Suppressor macrophage treated with lipopolysaccharide for 1 hour (primary cell): ENCODE measurements around the gene OXNAD1.

Source experiments
- DNase-seq, 3 donors: peaks; one replicate each; pipeline ENCODE4 v3.0.0-alpha.2; 2020 to 2022

OXNAD1 gene

DNA sequence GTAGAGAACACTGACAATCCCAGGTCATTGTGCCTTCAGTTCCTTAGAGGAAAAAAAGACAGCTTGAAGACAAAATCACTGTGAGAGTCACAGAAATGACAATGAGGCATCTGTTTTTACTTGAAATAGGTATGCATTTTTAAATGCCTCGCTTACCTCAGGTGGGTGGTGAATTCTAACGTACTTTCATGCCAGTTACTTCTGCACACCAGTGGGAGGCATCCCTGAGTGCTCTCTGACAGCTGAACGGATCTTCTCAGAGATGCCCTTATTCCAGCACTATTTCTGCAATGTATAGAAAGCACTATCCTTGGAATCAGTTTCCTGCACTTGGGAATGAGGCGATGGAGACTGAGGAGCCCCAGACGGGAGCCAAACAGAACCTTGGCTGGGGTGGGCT, 16.5 kb upstream of the OXNAD1 start:
- DNase-seq: no peak

DNA sequence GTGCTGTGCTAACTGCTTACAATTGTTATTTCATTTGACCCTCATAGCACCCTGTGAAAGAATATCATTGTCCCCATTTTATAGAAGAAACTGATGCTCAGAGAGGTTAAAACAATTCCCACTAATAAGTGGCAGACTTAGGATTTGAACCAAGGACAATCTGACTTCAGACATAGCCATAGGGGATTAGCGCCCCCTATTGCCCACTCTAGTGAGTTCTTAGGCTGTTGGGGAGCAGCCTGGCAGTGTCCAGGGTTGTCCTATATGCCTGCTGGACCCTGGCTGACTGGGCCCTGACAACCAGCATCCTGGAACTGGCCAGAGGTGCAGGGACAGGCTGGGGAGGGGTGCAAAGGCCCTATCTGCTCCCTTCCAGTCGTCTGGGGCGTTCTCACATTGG, 15.7 kb upstream of the OXNAD1 start:
- DNase-seq: peak; percentile 33 to 58 (median 45)

DNA sequence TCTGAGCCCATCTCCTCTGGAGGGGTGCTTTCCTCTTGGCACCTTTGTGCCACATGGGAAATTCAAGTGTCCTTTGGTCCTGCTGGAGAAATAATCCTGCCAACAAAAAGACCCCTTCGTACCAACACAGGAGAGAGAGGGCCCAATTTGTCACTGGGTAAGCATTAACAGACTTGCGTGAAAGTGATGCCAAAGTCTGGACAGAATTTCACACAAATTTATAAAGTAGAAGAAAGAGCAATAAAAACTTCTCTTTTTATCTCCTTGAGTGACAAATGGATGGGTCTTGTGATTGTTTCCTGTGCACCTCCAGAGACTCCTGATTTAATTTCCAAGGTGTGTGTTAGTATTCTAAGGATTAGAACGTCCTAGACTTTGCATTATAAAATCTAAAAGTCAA, 15.1 kb upstream of the OXNAD1 start:
- no peak for DNase-seq

- DNase-seq: no peak
Measured at GRCh38 chr3:16251316-16252085, 13.5 kb upstream of the OXNAD1 start.

DNA sequence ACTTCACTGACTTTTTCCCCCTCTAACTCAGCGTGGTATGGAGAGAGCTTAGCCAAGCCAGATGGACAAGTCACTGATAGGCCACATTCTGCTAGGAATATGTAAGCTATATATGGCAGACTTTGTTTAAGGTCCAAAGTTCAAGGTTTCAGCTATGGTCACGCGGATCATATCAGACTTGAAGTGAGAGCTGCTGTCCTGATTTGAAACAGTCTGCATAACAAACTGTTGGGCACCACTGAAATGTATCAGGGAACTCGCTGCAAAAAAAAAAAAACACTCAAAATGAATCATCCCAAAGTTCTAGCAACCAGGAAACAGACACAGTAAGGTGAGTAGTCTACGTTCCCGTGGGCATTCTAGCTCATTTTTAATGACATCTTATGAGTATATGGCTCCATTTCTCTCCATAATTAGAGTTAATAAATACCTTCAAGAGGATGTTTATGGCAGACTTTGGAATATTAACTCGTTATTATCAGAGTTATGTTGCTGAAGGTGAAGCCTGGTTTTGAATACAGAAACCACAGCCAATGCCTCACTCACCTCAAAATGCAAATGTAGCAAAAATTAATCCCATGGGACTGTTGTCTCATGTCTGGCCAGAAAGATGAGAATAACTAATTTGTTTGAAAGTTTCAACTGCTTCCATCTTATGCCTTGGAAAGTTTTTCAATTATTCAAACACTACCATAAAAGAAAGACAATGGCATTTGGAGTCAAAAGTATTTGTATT, 12.6 kb upstream of the OXNAD1 start:
- DNase-seq: no peak

- DNase-seq: no peak
Measured at GRCh38 chr3:16252988-16253387, 12.0 kb upstream of the OXNAD1 start.

DNA sequence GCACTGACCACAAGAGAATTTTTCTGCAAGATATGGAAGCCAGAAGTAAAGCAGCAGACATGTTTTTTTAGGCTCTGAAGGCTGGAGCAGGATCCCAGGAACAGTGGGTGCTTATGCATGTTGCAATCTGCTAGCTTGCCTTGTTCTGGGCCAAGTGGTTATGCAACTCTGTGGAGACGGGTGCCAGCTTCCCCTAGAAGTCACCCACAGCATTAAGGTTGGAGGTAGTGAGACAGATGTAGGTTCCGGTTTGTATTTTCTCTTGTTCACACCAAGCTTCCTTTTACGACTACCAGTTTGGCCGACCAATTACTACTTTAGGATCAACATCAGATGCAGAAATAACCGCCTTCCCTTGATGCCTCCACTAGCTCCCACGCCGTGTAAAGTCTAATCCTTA, 11.4 kb upstream of the OXNAD1 start:
- DNase-seq: peak; percentile 82 to 85 (median 85)

GRCh38 chr3:16254916-16255315, 10.1 kb upstream of the OXNAD1 start:
- no peak for DNase-seq

GRCh38 chr3:16255326-16255725, 9.7 kb upstream of the OXNAD1 start:
- no peak for DNase-seq

- no peak for DNase-seq
Measured at GRCh38 chr3:16255726-16256125, 9.3 kb upstream of the OXNAD1 start.

GRCh38 chr3:16257309-16257708, 7.7 kb upstream of the OXNAD1 start:
- peak; percentile 8 to 31 (median 15) for DNase-seq

DNA sequence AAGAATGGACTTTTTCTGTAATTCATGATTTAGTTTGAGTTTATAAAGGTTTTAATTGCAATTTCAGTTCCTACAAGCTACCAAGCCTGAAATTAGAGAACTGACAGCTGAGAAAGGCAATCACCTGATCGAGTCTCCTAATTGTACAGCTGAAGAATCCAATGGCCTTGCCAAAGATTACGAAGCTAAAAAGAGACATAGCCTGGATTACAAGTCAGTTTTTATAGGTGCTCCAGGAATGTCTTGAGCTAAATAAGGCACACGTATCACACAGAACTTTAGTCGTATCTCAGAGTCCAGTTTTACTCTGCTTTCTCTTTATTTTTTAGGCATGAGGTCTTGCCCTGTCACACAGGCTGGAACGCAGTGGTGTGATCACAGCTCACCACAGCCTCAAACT, 6.8 kb upstream of the OXNAD1 start:
- no peak for DNase-seq

- DNase-seq: no peak
Measured at GRCh38 chr3:16258866-16259265, 6.1 kb upstream of the OXNAD1 start.

DNA sequence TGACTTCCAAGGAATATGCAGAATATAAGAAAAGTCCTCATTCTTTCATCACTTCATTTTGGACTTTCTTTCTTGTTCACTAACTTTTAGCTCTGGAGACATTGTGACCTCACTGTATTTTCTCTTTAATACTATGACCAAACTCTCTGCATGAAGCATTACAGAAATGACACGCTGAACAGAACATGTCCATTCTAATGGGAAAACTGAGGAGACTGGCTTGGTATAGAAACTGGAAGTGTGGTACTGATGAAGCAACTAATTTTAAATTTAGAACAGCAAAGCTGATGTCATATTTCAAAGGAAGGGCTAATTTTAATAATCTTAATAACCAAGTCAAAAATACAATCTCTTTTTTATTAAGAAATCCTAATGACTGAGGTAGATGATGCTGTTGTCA, 5.0 kb upstream of the OXNAD1 start:
- peak; percentile 13 to 61 (median 20) for DNase-seq

DNA sequence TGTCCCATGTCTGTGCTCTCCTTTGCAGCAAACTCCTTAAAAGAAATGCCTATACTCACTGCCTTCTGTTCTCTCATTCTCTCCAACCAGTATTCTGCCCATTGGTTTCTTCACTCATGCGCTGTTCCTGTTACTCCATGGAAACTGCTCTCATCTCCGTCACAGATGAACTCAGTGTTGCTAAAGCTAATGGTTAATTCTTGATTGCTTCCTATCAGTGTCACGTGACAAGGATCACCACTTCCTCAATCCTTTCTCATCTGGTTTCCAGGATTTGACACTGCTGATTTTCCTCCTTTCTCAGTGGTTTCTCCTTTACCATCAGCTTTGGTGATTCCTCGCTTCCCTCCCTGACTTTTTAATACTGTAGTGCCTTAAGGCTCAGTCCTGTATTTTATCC, 2.8 kb upstream of the OXNAD1 start:
- DNase-seq: peak; percentile 25 to 49 (median 39)

- DNase-seq: peak in 1 of 3 donors; percentile 57
Measured at GRCh38 chr3:16264174-16264707, 771 bp upstream of the OXNAD1 start.

GRCh38 chr3:16265455-16265786, 409 bp downstream of the OXNAD1 start:
- no peak for DNase-seq

DNA sequence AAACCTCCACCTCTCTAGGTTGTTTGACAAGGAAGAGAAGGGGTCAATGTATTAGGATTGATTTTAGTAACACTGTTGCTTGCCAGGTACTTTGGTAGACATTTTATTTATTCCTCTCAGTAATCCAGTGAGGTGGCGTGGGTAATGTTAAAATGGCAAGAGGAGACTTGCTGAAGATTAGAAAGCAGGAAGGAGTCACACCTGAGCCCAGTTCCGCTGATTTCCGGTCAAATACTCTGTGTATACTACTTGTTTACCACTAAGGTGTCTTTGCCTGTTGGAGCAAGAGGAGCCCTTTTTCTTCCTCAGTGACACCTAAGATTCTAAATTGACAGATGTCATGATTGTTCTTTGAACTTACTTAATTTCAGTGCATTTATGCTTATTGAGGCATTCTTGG, 1.7 kb downstream of the OXNAD1 start:
- DNase-seq: no peak

- no peak for DNase-seq
Measured at GRCh38 chr3:16270855-16271254, 5.8 kb downstream of the OXNAD1 start.

DNA sequence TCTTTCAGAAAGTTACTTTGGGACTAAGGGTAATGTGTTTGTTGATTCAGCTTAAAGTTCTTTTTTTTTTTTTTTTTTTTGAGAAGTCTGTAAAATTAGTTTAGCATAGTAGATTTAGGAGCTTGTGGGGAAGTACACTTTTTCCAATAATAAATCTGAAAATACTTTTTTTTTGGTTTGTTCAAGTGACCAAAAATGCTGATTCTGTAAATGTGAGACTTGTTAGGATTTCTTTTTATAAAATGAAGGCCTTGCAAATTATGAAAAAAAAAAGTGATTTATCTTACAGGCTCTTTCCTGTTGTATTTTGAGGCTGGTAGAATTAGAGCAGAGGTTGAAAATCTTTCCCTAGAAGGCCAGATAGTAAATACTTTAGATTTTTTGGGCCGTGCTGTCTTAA, 7.6 kb downstream of the OXNAD1 start:
- no peak for DNase-seq

- no peak for DNase-seq
Measured at GRCh38 chr3:16273867-16274266, 8.9 kb downstream of the OXNAD1 start.

DNA sequence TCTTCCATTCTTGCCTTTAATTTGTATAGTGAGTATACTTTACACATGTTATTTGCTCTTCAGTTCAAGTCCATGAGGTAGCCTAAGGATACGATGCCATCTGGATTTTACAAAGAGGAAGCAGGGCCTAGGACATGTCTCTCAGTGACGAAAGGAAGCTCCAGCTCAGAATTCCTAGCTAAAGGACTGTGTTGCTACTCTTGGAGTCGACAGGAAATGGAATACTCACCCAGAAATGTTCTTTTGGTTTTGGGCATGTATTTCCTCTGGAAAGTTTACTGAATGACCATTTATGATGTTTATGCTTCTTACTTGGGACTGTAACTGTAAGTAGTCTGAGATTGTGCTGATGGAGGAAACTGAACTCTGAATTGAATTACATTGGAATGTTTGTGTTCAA, 12.5 kb downstream of the OXNAD1 start:
- no peak for DNase-seq

DNA sequence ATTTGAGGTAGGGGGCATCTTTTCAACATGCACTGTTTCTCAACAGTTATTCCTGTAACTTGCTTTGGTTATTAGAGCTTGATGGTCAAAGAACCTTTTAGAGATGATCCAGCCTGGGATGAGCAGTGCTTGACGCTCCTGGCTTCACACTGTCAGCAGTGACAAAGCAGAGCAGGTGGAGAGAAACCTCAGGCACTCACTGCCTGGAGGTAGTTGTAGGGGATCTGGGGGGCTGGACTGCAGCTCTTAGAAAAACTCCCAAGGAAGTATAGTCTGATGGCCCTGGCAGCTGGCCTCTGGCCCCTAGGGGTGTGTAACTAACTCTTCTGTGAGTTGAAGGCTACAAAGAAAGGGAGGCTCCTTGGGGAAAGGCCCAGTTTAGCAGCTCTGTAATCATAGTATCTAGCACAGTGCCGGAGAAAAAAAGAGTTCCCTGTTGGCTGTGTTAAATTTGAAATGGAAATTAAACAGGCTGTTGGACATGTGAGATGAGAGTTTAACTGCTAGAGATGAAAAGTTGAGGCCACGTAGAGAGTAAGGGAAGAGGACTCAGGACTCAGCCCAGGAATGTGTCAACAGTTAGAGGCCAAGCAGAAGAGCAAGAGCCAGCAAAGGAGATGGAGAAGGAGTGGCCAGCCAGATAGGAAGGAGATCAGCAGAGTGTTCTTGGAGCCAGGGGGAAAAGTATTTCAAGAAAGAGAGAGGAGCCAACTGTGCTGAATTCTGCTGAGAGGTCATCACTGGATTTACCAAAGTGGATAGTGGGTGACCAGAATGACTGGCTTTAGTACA, 14.2 kb downstream of the OXNAD1 start:
- DNase-seq: no peak

- no peak for DNase-seq
Measured at GRCh38 chr3:16280671-16281070, 15.7 kb downstream of the OXNAD1 start.
